A549 (cell line): ENCODE measurements around the gene DMAC2.

Source experiments
- CBX8 ChIP-seq: fragments of 200-600 bp; sonication (generic); IDR thresholded peaks from 2 replicates; pipeline ENCODE4 v1.6.1; 2016
- FOSL2 ChIP-seq, 2 experiments: fragments of 450-650 bp in 1 of 2; fragments of >200 bp in 1 of 2; sonication (Bioruptor Twin) in 1 of 2; formaldehyde crosslinking; IDR thresholded peaks; 2 replicates each; pipeline versions ENCODE4 v1.5.0 to v1.6.1; 2016 to 2020; ENCODE audit warnings: mild to moderate bottlenecking in 1 of 2, moderate library complexity in 1 of 2
- POLR2A ChIP-seq: IDR thresholded peaks from 2 replicates; pipeline ENCODE4 v1.6.1; 2012; ENCODE audit warnings: mild to moderate bottlenecking, low read length
- TF ChIP-seq, protein P1 (sequence below): fragments of >200 bp; sonication (Bioruptor Twin); formaldehyde crosslinking; IDR thresholded peaks from 3 replicates; pipeline ENCODE4 v1.5.1; 2016

DNA sequence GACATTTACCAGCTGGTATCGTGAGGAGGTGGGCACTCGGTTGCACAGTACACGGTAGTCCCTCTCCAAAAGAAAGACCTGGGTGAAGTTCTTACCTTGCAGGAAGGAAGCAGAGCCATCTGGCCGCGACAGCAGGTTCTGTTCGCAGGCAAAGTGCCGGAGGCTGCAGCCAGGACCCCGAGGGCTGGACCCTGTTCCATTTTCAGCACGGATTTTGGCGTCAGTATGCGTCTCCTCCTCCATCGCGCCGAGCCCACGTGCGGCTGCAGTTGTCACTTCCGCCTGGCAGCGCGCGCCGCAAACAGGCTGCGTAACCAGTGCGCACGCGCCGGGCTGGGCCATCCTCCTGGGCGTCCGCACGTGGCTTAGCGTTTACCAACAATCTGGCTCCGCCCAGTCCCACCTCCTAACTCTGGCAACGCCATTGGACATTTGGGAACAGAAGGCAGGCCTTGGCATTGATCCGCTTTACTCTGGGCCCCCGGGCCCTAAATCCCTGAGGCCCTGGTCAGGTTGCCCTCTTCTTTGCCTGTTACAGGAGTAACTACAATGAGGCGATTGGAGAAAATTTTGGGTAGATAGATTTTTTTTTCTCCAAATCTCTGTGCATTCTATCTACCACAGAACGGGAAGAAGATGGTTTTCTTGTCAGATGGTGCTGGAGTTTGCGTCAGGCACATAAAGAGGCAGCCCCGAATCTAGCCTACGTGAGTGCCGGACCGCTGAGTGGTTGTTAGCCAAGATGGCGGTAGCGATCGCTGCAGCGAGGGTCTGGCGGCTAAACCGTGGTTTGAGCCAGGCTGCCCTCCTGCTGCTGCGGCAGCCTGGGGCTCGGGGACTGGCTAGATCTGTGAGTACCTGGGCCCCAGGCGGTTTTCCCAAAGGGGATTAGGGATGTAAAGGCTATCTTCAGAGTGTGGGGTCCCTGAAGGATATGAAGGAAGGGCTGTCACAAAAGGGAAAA is 42.3 kb downstream of the DMAC2 start, which contains the start of the genes BCKDHA and EXOSC5:
- peak; percentile 87 for TF ChIP-seq POLR2A
- TF ChIP-seq, protein P1, sequence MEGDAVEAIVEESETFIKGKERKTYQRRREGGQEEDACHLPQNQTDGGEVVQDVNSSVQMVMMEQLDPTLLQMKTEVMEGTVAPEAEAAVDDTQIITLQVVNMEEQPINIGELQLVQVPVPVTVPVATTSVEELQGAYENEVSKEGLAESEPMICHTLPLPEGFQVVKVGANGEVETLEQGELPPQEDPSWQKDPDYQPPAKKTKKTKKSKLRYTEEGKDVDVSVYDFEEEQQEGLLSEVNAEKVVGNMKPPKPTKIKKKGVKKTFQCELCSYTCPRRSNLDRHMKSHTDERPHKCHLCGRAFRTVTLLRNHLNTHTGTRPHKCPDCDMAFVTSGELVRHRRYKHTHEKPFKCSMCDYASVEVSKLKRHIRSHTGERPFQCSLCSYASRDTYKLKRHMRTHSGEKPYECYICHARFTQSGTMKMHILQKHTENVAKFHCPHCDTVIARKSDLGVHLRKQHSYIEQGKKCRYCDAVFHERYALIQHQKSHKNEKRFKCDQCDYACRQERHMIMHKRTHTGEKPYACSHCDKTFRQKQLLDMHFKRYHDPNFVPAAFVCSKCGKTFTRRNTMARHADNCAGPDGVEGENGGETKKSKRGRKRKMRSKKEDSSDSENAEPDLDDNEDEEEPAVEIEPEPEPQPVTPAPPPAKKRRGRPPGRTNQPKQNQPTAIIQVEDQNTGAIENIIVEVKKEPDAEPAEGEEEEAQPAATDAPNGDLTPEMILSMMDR: no peak
- TF ChIP-seq FOSL2 (IDR thresholded peaks at IDR 0.05): no peak
- peak; percentile 37 for TF ChIP-seq FOSL2 (CRISPR knock-in tag; IDR thresholded peaks at IDR 0.05)
- TF ChIP-seq CBX8: no peak
